H9 (cell line): ENCODE data around the gene CHST8. TPM values are rescaled to one million over a fixed set of nuclear protein-coding genes. Genes with fewer than 3 reads are reported as not detected.

ENCODE experiments used
- DNase-seq: peaks from one replicate; pipeline ENCODE4 v3.0.0-alpha.2; 2017
- H2AFZ ChIP-seq: one replicate; pipeline ENCODE4 v1.6.1; 2013; ENCODE audit warnings: mild to moderate bottlenecking, low read length, control low read depth, moderate library complexity
- H2AK5ac ChIP-seq: 2 replicates; pipeline ENCODE4 v1.6.1; 2013; ENCODE audit warnings: low read length, control low read depth, mixed read lengths; ENCODE audit not compliant: insufficient read length
- H2BK120ac ChIP-seq: one replicate; pipeline ENCODE4 v1.6.1; 2013; ENCODE audit warnings: low read depth, mild to moderate bottlenecking, low read length, control low read depth, inconsistent platforms; ENCODE audit not compliant: poor library complexity, severe bottlenecking
- H2BK12ac ChIP-seq: 2 replicates; pipeline ENCODE4 v1.6.1; 2013; ENCODE audit warnings: low read length, control low read depth, mixed read lengths, low read depth; ENCODE audit not compliant: insufficient read length
- H2BK15ac ChIP-seq: 2 replicates; pipeline ENCODE4 v1.6.1; 2013; ENCODE audit warnings: low read depth, low read length, control low read depth
- H2BK20ac ChIP-seq: one replicate; pipeline ENCODE4 v1.6.1; 2013; ENCODE audit warnings: low read depth, mild to moderate bottlenecking, low read length, control low read depth, inconsistent platforms; ENCODE audit not compliant: poor library complexity, severe bottlenecking
- H2BK5ac ChIP-seq: 2 replicates; pipeline ENCODE4 v1.6.1; 2013; ENCODE audit warnings: low read length, control low read depth, mixed read lengths; ENCODE audit not compliant: insufficient read length
- H3K14ac ChIP-seq: 2 replicates; pipeline ENCODE4 v1.6.1; 2013; ENCODE audit warnings: low read length, control low read depth; ENCODE audit not compliant: insufficient read depth
- H3K18ac ChIP-seq: 2 replicates; pipeline ENCODE4 v1.6.1; 2013; ENCODE audit warnings: low read depth, mild to moderate bottlenecking, mixed read lengths, low read length, control low read depth; ENCODE audit not compliant: insufficient read length
- H3K23ac ChIP-seq: 2 replicates; pipeline ENCODE4 v1.6.1; 2013; ENCODE audit warnings: low read length, control low read depth, mixed read lengths, low read depth; ENCODE audit not compliant: insufficient read length
- H3K23me2 ChIP-seq: 2 replicates; pipeline ENCODE4 v1.6.1; 2013; ENCODE audit warnings: low read depth, mild to moderate bottlenecking, mixed read lengths, low read length, control low read depth; ENCODE audit not compliant: insufficient read length, poor library complexity, severe bottlenecking
- H3K27ac ChIP-seq: 2 replicates; pipeline ENCODE4 v1.5.1; 2013; ENCODE audit warnings: low read length, control low read depth, mixed read lengths, low read depth; ENCODE audit not compliant: insufficient read length
- H3K27me3 ChIP-seq: 2 replicates; pipeline ENCODE4 v1.6.1; 2013; ENCODE audit warnings: low read length, control low read depth, inconsistent platforms; ENCODE audit not compliant: insufficient read depth
- H3K4ac ChIP-seq: 2 replicates; pipeline ENCODE4 v1.6.1; 2013; ENCODE audit warnings: low read depth, mild to moderate bottlenecking, control low read depth, inconsistent platforms, low read length, moderate library complexity
- H3K4me1 ChIP-seq: 2 replicates; pipeline ENCODE4 v1.6.1; 2013; ENCODE audit warnings: low read length, control low read depth, inconsistent platforms; ENCODE audit not compliant: insufficient read depth
- H3K4me2 ChIP-seq: 2 replicates; pipeline ENCODE4 v1.6.1; 2013; ENCODE audit warnings: low read length, control low read depth, mixed read lengths; ENCODE audit not compliant: insufficient read length, insufficient read depth
- H3K56ac ChIP-seq: 2 replicates; pipeline ENCODE4 v1.6.1; 2013; ENCODE audit warnings: low read depth, mild to moderate bottlenecking, mixed read lengths, low read length, control low read depth; ENCODE audit not compliant: insufficient read length
- H3K79me1 ChIP-seq: 2 replicates; pipeline ENCODE4 v1.6.1; 2013; ENCODE audit warnings: low read depth, mild to moderate bottlenecking, moderate library complexity, low read length, control low read depth, inconsistent platforms; ENCODE audit not compliant: insufficient read depth, poor library complexity, severe bottlenecking
- H3K79me2 ChIP-seq: 2 replicates; pipeline ENCODE4 v1.6.1; 2013; ENCODE audit warnings: low read length, control low read depth, inconsistent platforms; ENCODE audit not compliant: insufficient read depth
- H3K9ac ChIP-seq: 2 replicates; pipeline ENCODE4 v1.6.1; 2013; ENCODE audit warnings: low read length, control low read depth, mixed read lengths; ENCODE audit not compliant: insufficient read length; ENCODE audit errors: extremely low read depth
- H3K9me3 ChIP-seq: one replicate; pipeline ENCODE4 v1.6.1; 2013; ENCODE audit warnings: low read depth, low read length, inconsistent platforms; ENCODE audit not compliant: control insufficient read depth
- H3T11ph ChIP-seq: one replicate; pipeline ENCODE4 v1.6.1; 2013; ENCODE audit warnings: mild to moderate bottlenecking, low read length, control low read depth, inconsistent platforms
- H4K20me1 ChIP-seq: one replicate; pipeline ENCODE4 v1.6.1; 2013; ENCODE audit not compliant: control insufficient read depth, insufficient read length, insufficient read depth
- H4K5ac ChIP-seq: 2 replicates; pipeline ENCODE4 v1.6.1; 2013; ENCODE audit warnings: low read depth, mild to moderate bottlenecking, mixed read lengths, low read length, control low read depth; ENCODE audit not compliant: insufficient read length
- H4K8ac ChIP-seq: replicated peaks from 2 replicates; pipeline ENCODE4 v1.6.1; 2013; ENCODE audit warnings: low read length, control low read depth, mixed read lengths, low read depth; ENCODE audit not compliant: insufficient read length
- H4K91ac ChIP-seq: 2 replicates; pipeline ENCODE4 v1.6.1; 2013; ENCODE audit warnings: low read depth, mild to moderate bottlenecking, moderate library complexity, mixed read lengths, low read length, control low read depth; ENCODE audit not compliant: insufficient read length
- H3K27ac Mint-ChIP-seq, 3 experiments: 2 replicates in 2 of 3; 3 replicates in 1 of 3; pipeline ENCODE4 v1.8.0; 2020 to 2021; ENCODE audit warnings: mixed read lengths in 3 of 3, mild to moderate bottlenecking in 1 of 3, moderate library complexity in 1 of 3
- H3K27me3 Mint-ChIP-seq: 2 replicates; pipeline ENCODE4 v1.8.0; 2021; ENCODE audit warnings: low read depth, mild to moderate bottlenecking, moderate library complexity, mixed read lengths
- H3K36me3 Mint-ChIP-seq, 3 experiments: 2 replicates in 2 of 3; 3 replicates in 1 of 3; pipeline ENCODE4 v1.8.0; 2020 to 2021; ENCODE audit warnings: low read depth in 3 of 3, mixed read lengths in 3 of 3; ENCODE audit not compliant: insufficient read depth in 1 of 3
- H3K4me1 Mint-ChIP-seq, 2 experiments: 2 replicates each; pipeline ENCODE4 v1.8.0; 2020; ENCODE audit warnings: mixed read lengths in 2 of 2
- H3K4me3 Mint-ChIP-seq, 2 experiments: 2 replicates in 1 of 2; 3 replicates in 1 of 2; pipeline ENCODE4 v1.8.0; 2020 to 2021; ENCODE audit warnings: mild to moderate bottlenecking in 2 of 2, mixed read lengths in 2 of 2, moderate library complexity in 1 of 2
- H3K9me3 Mint-ChIP-seq, 2 experiments: 2 replicates in 1 of 2; 3 replicates in 1 of 2; pipeline ENCODE4 v1.8.0; 2020; ENCODE audit warnings: mild to moderate bottlenecking in 2 of 2, mixed read lengths in 2 of 2, moderate library complexity in 1 of 2
- CTCF ChIP-seq: fragments of 200-600 bp; sonication (generic); conservative IDR thresholded peaks from 3 replicates; pipeline ENCODE4 v1.8.0; 2021; ENCODE audit warnings: antibody characterized with exemption, mild to moderate bottlenecking
- WGBS: extraction: QIAGEN DNeasy Blood & Tissue Kit; methylation state at CpG from one replicate; pipeline ENCODE4 v1.1.7; 2013; ENCODE audit warnings: missing lambda C conversion rate, low lambda C conversion rate, mixed read lengths; ENCODE audit not compliant: insufficient read length; ENCODE audit errors: extremely low coverage; 5-methylcytosine and 5-hydroxymethylcytosine counted together
- total RNA-seq: library from RNA; stranded (reverse); gene quantifications from 2 replicates; pipeline ENCODE4 v1.2.1, GENCODE V29; 2021

CHST8 gene
- total RNA-seq, 1 experiment from 2014 or later, result 5.1 TPM

GRCh38 chr19:33667881-33668280, 46.1 kb downstream of the CHST8 start:
- Mint-ChIP-seq H3K36me3 (no peaks in the 10 kb centered on the region), H3K4me1 (peaks cover under 1 to 1% of the 10 kb centered on the region in 2 experiments; a peak in 2 of 4 replicates), H3K27me3 (peaks cover 2% of the 10 kb centered on the region), H3K27ac (peak overlapping the region in 1 of 3 experiments; percentile 92; a peak in 1 of 7 replicates), H3K4me3 (no peak overlapping the region), H3K9me3 (no peaks in the 10 kb centered on the region)
- TF ChIP-seq CTCF, result no peak
- H2BK15ac ChIP-seq, result no peak overlapping the region
- no peak overlapping the region for H3K14ac ChIP-seq
- no peaks in the 10 kb centered on the region for H3K23me2 ChIP-seq
- no peak overlapping the region for H3T11ph ChIP-seq
- H3K79me2 ChIP-seq, result no peaks in the 10 kb centered on the region; the same call in 1 of the 2 replicates
- H2AK5ac ChIP-seq, result no peak overlapping the region
- H3K79me1 ChIP-seq, result no peaks in the 10 kb centered on the region
- H3K27me3 ChIP-seq, result no peaks in the 10 kb centered on the region
- no peak overlapping the region for H3K4ac ChIP-seq
- H2BK20ac ChIP-seq, result no peak overlapping the region
- H3K56ac ChIP-seq, result no peak overlapping the region
- H3K18ac ChIP-seq, result no peak overlapping the region
- no peaks in the 10 kb centered on the region for H3K4me1 ChIP-seq
- no peak overlapping the region for H4K8ac ChIP-seq
- no peak overlapping the region for H3K23ac ChIP-seq
- no CpG with 5 or more reads among the region's 15 CpGs for WGBS
- H3K27ac ChIP-seq, result no peak overlapping the region
- H2BK12ac ChIP-seq, result no peak overlapping the region
- H2BK120ac ChIP-seq, result no peak overlapping the region
- H3K9me3 ChIP-seq, result no peaks in the 10 kb centered on the region
- DNase-seq, result no peak
- H4K5ac ChIP-seq, result no peak overlapping the region
- no peak overlapping the region for H3K9ac ChIP-seq
- no peak overlapping the region for H2AFZ ChIP-seq
- H3K4me2 ChIP-seq, result no peak overlapping the region
- no peaks in the 10 kb centered on the region for H4K20me1 ChIP-seq
- H4K91ac ChIP-seq, result no peak overlapping the region
- no peak overlapping the region for H2BK5ac ChIP-seq
